ENCODE results near the gene GP1BA. TPM values are rescaled to one million over a fixed set of nuclear protein-coding genes. Genes with fewer than 3 reads are reported as not detected.
A peak's percentile ranks its signal among the peaks of the same experiment; 100 is the strongest.

Gene GP1BA
- total RNA-seq, 4 donors from 2014 or later: not detected

DNA sequence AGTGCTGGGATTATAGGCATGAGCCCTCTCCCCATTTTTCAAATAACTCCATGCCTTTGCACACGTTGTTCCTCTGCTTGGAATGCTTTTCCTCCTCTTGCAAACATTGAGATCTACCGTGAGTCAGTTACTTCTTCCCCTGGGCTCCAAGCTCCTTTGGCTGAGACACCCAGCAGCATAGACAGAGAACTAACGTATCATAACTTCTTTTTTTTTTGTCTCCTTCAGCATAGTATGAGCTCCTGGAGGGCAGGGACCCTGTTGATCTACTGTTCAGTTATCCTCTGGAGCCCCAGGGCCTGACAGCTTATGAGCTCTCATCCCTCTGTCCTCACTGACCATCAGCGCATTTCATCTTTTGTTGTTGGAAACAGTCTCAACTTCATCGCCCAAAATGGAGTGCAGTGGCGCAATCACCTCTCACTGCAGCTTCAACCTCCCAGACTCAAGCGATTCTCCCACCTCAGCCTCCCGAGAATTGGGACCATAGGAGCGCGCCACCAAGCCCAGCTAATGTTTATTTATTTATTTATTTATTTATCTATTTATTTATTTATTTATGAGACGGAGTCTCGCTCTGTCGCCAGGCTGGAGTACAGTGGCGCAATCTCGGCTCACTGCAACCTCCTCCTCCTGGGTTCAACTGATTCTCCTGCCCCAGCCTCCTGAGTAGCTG lies 33.4 kb downstream of the GP1BA start:
- WGBS, 2 donors: 97% methylated on average over 15 of the region's 15 CpGs
- TF ChIP-seq, protein P1, sequence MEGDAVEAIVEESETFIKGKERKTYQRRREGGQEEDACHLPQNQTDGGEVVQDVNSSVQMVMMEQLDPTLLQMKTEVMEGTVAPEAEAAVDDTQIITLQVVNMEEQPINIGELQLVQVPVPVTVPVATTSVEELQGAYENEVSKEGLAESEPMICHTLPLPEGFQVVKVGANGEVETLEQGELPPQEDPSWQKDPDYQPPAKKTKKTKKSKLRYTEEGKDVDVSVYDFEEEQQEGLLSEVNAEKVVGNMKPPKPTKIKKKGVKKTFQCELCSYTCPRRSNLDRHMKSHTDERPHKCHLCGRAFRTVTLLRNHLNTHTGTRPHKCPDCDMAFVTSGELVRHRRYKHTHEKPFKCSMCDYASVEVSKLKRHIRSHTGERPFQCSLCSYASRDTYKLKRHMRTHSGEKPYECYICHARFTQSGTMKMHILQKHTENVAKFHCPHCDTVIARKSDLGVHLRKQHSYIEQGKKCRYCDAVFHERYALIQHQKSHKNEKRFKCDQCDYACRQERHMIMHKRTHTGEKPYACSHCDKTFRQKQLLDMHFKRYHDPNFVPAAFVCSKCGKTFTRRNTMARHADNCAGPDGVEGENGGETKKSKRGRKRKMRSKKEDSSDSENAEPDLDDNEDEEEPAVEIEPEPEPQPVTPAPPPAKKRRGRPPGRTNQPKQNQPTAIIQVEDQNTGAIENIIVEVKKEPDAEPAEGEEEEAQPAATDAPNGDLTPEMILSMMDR (IDR thresholded peaks at IDR 0.05): no peak
- TF ChIP-seq POLR2A (IDR thresholded peaks at IDR 0.05): no peak
- DNase-seq (ENCODE audit: low spot score in 2 of 2): no peak
- H3K4me3 ChIP-seq (ENCODE audit: low read depth, poor library complexity, severe bottlenecking): no peak overlapping the region
- intact Hi-C loops (cut with DNase I; ENCODE audit: low total_unique reads): no loop called here

DNA sequence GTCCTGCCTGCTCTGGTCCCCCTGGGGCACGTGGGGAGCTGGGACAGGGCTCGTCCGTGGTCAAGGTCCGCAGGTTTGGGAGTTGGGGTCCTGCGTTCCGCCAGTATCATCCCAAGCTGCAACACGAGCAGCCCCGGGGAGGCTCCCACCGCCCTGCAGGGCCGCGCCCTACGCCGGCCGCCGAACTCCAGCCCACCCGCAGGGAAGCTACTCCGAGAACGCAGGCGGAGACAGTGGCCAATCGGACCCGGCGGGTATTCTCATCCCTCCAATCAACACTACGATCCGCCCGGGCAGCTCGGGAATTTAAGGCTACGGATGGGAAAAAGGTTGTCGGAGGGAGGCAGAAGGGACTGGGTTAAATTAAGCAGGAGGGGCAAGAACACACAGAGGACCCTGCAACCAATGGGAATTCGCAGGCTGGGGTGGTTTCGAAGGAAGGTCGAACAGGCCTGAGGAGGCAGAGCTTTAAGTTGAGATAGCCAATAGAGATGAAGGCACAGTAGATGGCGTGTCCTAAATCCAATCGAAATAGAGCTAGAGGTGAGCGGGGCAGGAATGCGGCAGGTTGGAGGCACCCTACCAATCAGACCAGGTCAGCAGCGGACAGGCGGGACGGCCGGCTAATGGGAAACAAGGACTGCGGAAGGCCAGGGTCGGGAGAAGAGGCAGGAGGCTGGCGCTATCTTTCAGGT lies 34.9 kb downstream of the GP1BA start:
- TF ChIP-seq, protein P1 (IDR thresholded peaks at IDR 0.05): no peak
- TF ChIP-seq POLR2A (IDR thresholded peaks at IDR 0.05): no peak
- peak overlapping the region; percentile 52 for H3K4me3 ChIP-seq (ENCODE audit: low read depth, poor library complexity, severe bottlenecking)
- WGBS, 2 donors: 0% methylated on average over 30 to 33 of the region's 42 CpGs
- peak; percentile 99 for DNase-seq (ENCODE audit: low spot score in 2 of 2)
- intact Hi-C loops (cut with DNase I; ENCODE audit: low total_unique reads): no loop called here

GRCh38 chr17:4967539-4968485 lies 35.7 kb downstream of the GP1BA start, which contains the start of gene SPAG7:
Gene SPAG7 (minus strand): TSS chr17:4967817. CDS start chr17:4967804, 13 bp downstream.
- H3K4me3 ChIP-seq (ENCODE audit: low read depth, poor library complexity, severe bottlenecking): peak within 1 kb of the TSS; percentile 52
- 0% methylated on average over 60 to 65 of the region's 66 CpGs for WGBS, 2 donors
- intact Hi-C loops (cut with DNase I; ENCODE audit: low total_unique reads): no loop called here
- TF ChIP-seq, protein P1 (IDR thresholded peaks at IDR 0.05): no peak
- TF ChIP-seq POLR2A (IDR thresholded peaks at IDR 0.05): peak in 1 of 2 donors; percentile 20
- DNase-seq (ENCODE audit: low spot score in 2 of 2): peak; percentile 94 to 99

GRCh38 chr17:4968486-4969046 lies 36.5 kb downstream of the GP1BA start:
- TF ChIP-seq, protein P1 (IDR thresholded peaks at IDR 0.05): no peak
- TF ChIP-seq POLR2A (IDR thresholded peaks at IDR 0.05): no peak
- no peak for DNase-seq (ENCODE audit: low spot score in 2 of 2)
- WGBS, 2 donors: 29 to 32% methylated on average over 23 of the region's 23 CpGs
- intact Hi-C loops (cut with DNase I; ENCODE audit: low total_unique reads): no loop called here
- no peak overlapping the region for H3K4me3 ChIP-seq (ENCODE audit: low read depth, poor library complexity, severe bottlenecking)

GRCh38 chr17:4969047-4969550 lies 37.0 kb downstream of the GP1BA start:
- no peak overlapping the region for H3K4me3 ChIP-seq (ENCODE audit: low read depth, poor library complexity, severe bottlenecking)
- no peak for TF ChIP-seq POLR2A (IDR thresholded peaks at IDR 0.05)
- TF ChIP-seq, protein P1 (IDR thresholded peaks at IDR 0.05): no peak
- intact Hi-C loops (cut with DNase I; ENCODE audit: low total_unique reads): no loop called here
- 76 to 82% methylated on average over 15 of the region's 15 CpGs for WGBS, 2 donors
- DNase-seq (ENCODE audit: low spot score in 2 of 2): no peak
